AG09319 (cell line): ENCODE data around the gene ZNF480.
A peak's percentile ranks its signal among the peaks of the same experiment; 100 is the strongest.

ENCODE experiments used
- DNase-seq: peaks from one replicate; pipeline ENCODE4 v3.0.0-alpha.2; 2010; ENCODE audit warnings: low read depth; ENCODE audit errors: extremely low read depth
- TF ChIP-seq, protein P1 (sequence below): IDR thresholded peaks from 2 replicates; pipeline ENCODE4 v1.5.1; 2011; ENCODE audit warnings: low read depth, mild to moderate bottlenecking, inconsistent platforms, low read length, moderate library complexity

ZNF480 gene

DNA sequence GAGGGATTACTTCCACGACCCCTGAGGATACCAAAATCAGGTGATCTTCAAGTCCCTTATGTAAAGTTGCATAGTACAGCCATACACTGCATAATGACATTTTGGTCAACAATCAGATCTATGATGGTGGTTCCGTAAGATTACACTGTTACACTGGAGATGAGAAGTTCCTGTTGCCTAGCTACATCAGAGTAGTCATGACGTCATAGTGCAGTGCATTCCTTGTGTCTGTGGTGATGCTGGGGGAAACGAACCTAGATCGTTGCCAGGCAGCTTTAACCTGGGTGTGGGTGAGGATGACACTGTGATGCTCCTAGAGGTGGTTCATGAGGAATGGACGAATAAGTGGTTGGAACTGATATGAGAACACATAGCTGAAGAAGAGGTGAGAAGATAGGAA is 48.2 kb downstream of the ZNF480 start:
- no peak for DNase-seq
- TF ChIP-seq, protein P1, sequence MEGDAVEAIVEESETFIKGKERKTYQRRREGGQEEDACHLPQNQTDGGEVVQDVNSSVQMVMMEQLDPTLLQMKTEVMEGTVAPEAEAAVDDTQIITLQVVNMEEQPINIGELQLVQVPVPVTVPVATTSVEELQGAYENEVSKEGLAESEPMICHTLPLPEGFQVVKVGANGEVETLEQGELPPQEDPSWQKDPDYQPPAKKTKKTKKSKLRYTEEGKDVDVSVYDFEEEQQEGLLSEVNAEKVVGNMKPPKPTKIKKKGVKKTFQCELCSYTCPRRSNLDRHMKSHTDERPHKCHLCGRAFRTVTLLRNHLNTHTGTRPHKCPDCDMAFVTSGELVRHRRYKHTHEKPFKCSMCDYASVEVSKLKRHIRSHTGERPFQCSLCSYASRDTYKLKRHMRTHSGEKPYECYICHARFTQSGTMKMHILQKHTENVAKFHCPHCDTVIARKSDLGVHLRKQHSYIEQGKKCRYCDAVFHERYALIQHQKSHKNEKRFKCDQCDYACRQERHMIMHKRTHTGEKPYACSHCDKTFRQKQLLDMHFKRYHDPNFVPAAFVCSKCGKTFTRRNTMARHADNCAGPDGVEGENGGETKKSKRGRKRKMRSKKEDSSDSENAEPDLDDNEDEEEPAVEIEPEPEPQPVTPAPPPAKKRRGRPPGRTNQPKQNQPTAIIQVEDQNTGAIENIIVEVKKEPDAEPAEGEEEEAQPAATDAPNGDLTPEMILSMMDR: no peak

DNA sequence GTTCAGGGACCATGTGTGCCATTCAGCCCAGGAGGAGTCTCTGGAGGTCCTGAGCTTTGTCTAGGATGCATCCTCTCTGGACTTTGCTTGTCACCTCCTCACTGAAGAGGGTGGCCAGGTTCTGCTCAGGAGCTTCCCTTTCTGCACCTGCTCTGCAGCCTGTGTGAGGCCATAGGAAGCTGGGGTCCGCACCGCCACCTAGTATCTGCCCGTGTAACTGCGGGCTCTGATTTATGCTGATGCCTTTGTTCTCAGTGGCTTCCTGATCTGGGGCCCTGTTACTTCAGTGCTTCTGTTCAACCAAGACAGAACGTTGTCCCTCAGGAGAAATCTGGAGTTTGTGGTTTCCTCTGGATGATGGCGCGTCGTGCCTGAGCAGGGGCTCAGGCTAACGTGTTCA is 54.5 kb downstream of the ZNF480 start:
- TF ChIP-seq, protein P1: no peak
- no peak for DNase-seq

DNA sequence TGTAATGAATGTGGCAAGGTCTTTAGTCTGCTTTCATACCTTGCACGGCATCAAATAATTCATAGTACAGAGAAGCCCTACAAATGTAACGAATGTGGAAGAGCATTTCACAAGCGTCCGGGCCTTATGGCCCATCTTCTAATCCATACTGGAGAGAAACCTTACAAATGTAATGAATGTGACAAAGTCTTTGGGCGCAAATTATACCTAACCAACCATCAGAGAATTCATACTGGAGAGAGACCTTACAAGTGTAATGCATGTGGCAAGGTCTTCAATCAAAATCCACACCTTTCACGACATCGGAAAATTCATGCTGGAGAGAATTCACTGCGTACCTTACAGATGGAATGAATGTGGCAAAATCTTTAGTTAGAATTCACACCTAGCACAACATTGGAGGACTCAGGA is 69.5 kb downstream of the ZNF480 start:
- no peak for DNase-seq
- TF ChIP-seq, protein P1: no peak

DNA sequence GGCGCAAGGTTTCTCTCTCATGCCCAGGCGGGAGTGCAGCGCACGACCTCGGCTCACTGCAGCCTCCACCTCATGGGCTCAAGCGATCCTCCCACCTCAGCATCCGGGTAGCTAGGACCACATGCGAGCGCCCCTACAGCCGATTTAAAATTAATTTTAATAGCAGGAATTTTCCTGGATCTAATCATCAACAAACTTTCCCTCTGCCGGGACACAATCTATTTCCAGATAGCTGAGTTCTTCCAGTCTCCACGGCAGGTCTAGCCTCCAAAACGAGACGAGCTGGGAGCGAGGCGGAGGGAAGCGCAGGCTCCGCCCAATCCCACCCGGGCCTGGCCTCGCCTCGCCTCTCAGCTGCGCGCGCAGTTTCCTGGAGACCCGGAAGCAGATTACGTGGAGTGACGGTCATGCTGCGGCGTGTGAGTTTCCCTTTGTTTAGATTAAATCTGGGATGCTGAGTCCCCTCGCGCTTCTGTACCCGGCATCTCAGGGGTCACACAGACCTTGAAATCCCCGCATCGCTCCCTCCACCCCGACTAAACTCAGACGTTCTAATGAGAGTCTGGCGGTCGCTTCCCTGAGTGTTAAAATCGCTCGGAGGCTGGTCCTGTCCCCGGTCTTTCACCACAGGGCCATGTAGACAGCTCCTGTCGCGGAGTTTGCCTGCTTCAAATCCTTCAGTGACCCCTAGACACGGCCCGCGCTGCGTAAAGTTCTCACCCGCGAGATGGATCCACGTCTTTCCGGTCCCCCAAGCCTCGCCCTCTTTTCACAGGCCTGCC is 72.8 kb downstream of the ZNF480 start, which contains the start of gene ZNF880:
ZNF880 (plus strand) TSS at position 365 of the 782 bp plus-strand sequence; CDS start at position 408, 43 bp downstream.
- peak; percentile 80 for DNase-seq
- TF ChIP-seq, protein P1: no peak

DNA sequence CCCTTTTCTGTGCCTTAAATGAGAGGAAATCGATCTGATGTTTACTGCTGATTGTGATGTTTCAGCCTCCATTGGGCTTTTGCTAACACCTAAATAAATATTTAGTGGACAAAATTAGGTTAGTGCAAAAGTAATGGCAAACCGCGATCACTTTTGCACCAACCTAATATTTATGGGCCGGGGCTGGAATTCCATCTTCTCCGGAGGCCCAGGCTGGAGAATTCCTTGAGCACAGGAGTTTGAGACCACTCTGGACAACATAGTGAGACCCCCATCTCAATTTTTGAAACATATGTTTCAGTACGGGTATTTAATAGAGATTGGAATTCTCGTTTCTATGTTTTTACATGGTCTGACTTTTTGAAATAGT is 73.4 kb downstream of the ZNF480 start:
- no peak for DNase-seq
- TF ChIP-seq, protein P1: no peak
